Measurements from ENCODE around the gene PTGFR. TPM values are rescaled to one million over a fixed set of nuclear protein-coding genes. Genes with fewer than 3 reads are reported as not detected.

PTGFR gene
- total RNA-seq, 2 experiments from 2014 or later: not detected

- ATAC-seq: no peak
- Mint-ChIP-seq H3K36me3 (ENCODE audit: low read depth) (no peaks in the 10 kb centered on the region), H3K9me3 (ENCODE audit: insufficient read depth) (no peaks in the 10 kb centered on the region), H3K4me1 (ENCODE audit: low read depth) (no peaks in the 10 kb centered on the region), H3K27ac (no peak overlapping the region), H3K27me3 (ENCODE audit: low read depth) (no peaks in the 10 kb centered on the region), H3K4me3 (no peak overlapping the region)
- CTCF ChIA-PET: no interaction called here
- DNase-seq: no peak
- POLR2A ChIA-PET: no interaction called here
These were observed 36.9 kb downstream of the PTGFR start for GRCh38 chr1:78527706-78528105.

- Mint-ChIP-seq H3K4me3 (no peak overlapping the region), H3K27ac (no peak overlapping the region), H3K27me3 (ENCODE audit: low read depth) (peaks cover 4% of the 10 kb centered on the region), H3K9me3 (ENCODE audit: insufficient read depth) (no peaks in the 10 kb centered on the region), H3K4me1 (ENCODE audit: low read depth) (no peaks in the 10 kb centered on the region), H3K36me3 (ENCODE audit: low read depth) (no peaks in the 10 kb centered on the region)
- no peak for ATAC-seq
- CTCF ChIA-PET: no interaction called here
- DNase-seq: no peak
- POLR2A ChIA-PET: no interaction called here
These were observed 42.8 kb downstream of the PTGFR start for GRCh38 chr1:78533527-78533926.

- no peak overlapping the region for H3K4me3 Mint-ChIP-seq
- no peak for ATAC-seq
- POLR2A ChIA-PET: no interaction called here
These were observed 44.5 kb downstream of the PTGFR start for GRCh38 chr1:78535286-78535685.

GRCh38 chr1:78536427-78536826 lies 45.7 kb downstream of the PTGFR start:
- Mint-ChIP-seq H3K27me3 (ENCODE audit: low read depth) (peaks cover 4% of the 10 kb centered on the region), H3K4me1 (ENCODE audit: low read depth) (no peaks in the 10 kb centered on the region), H3K27ac (no peak overlapping the region), H3K36me3 (ENCODE audit: low read depth) (no peaks in the 10 kb centered on the region), H3K9me3 (ENCODE audit: insufficient read depth) (no peaks in the 10 kb centered on the region), H3K4me3 (no peak overlapping the region)
- ATAC-seq: no peak
- DNase-seq: no peak
- POLR2A ChIA-PET: no interaction called here
- CTCF ChIA-PET: no interaction called here

More at GRCh38 chr1:78535286-78535685, 44.5 kb downstream of the PTGFR start:
- H3K27me3 Mint-ChIP-seq (ENCODE audit: low read depth): peaks cover 4% of the 10 kb centered on the region
- H3K4me1 Mint-ChIP-seq (ENCODE audit: low read depth): no peaks in the 10 kb centered on the region
- no peak for DNase-seq
- H3K36me3 Mint-ChIP-seq (ENCODE audit: low read depth): no peaks in the 10 kb centered on the region
- CTCF ChIA-PET: no interaction called here
- H3K27ac Mint-ChIP-seq: no peak overlapping the region
- H3K9me3 Mint-ChIP-seq (ENCODE audit: insufficient read depth): no peaks in the 10 kb centered on the region

GRCh38 chr1:78540048-78540447 lies 49.3 kb downstream of the PTGFR start:
- Mint-ChIP-seq H3K9me3 (ENCODE audit: insufficient read depth) (no peaks in the 10 kb centered on the region), H3K27ac (no peak overlapping the region), H3K4me3 (no peak overlapping the region), H3K36me3 (ENCODE audit: low read depth) (no peaks in the 10 kb centered on the region), H3K27me3 (ENCODE audit: low read depth) (peaks cover 4% of the 10 kb centered on the region), H3K4me1 (ENCODE audit: low read depth) (no peaks in the 10 kb centered on the region)
- CTCF ChIA-PET: no interaction called here
- POLR2A ChIA-PET: no interaction called here
- DNase-seq (no peak), ATAC-seq (no peak)

- POLR2A ChIA-PET: no interaction called here
- Mint-ChIP-seq H3K36me3 (ENCODE audit: low read depth) (no peaks in the 10 kb centered on the region), H3K4me3 (no peak overlapping the region), H3K4me1 (ENCODE audit: low read depth) (no peaks in the 10 kb centered on the region), H3K27me3 (ENCODE audit: low read depth) (peaks cover 4% of the 10 kb centered on the region), H3K9me3 (ENCODE audit: insufficient read depth) (no peaks in the 10 kb centered on the region), H3K27ac (no peak overlapping the region)
- no peak for DNase-seq
- ATAC-seq: no peak
- CTCF ChIA-PET: no interaction called here
These were observed 50.7 kb downstream of the PTGFR start for GRCh38 chr1:78541479-78541878.

GRCh38 chr1:78543941-78544643 lies 53.3 kb downstream of the PTGFR start:
- Mint-ChIP-seq H3K36me3 (ENCODE audit: low read depth) (no peaks in the 10 kb centered on the region), H3K9me3 (ENCODE audit: insufficient read depth) (no peaks in the 10 kb centered on the region), H3K27ac (no peak overlapping the region), H3K27me3 (ENCODE audit: low read depth) (no peaks in the 10 kb centered on the region), H3K4me3 (no peak overlapping the region), H3K4me1 (ENCODE audit: low read depth) (no peaks in the 10 kb centered on the region)
- no peak for ATAC-seq
- ChIA-PET CTCF (no interaction called here), POLR2A (no interaction called here)
- DNase-seq: no peak

GRCh38 chr1:78547081-78547480 lies 56.3 kb downstream of the PTGFR start:
- ATAC-seq (no peak), DNase-seq (no peak)
- ChIA-PET POLR2A (no interaction called here), CTCF (no interaction called here)
- H3K36me3 Mint-ChIP-seq (ENCODE audit: low read depth): no peaks in the 10 kb centered on the region
- H3K4me3 Mint-ChIP-seq: no peak overlapping the region
- H3K9me3 Mint-ChIP-seq (ENCODE audit: insufficient read depth): no peaks in the 10 kb centered on the region
- H3K4me1 Mint-ChIP-seq (ENCODE audit: low read depth): no peaks in the 10 kb centered on the region
- no peaks in the 10 kb centered on the region for H3K27me3 Mint-ChIP-seq (ENCODE audit: low read depth)
- H3K27ac Mint-ChIP-seq: no peak overlapping the region

- POLR2A ChIA-PET: no interaction called here
These were observed 58.6 kb downstream of the PTGFR start for GRCh38 chr1:78549331-78549730.

GRCh38 chr1:78549891-78550290 lies 59.1 kb downstream of the PTGFR start:
- Mint-ChIP-seq H3K27ac (no peak overlapping the region), H3K9me3 (ENCODE audit: insufficient read depth) (peaks cover 7% of the 10 kb centered on the region), H3K4me3 (no peak overlapping the region), H3K4me1 (ENCODE audit: low read depth) (no peaks in the 10 kb centered on the region), H3K27me3 (ENCODE audit: low read depth) (no peaks in the 10 kb centered on the region), H3K36me3 (ENCODE audit: low read depth) (no peaks in the 10 kb centered on the region)
- CTCF ChIA-PET: no interaction called here
- ATAC-seq: no peak
- DNase-seq: no peak
- POLR2A ChIA-PET: no interaction called here

More at GRCh38 chr1:78549331-78549730, 58.6 kb downstream of the PTGFR start:
- no peak overlapping the region for H3K4me3 Mint-ChIP-seq
- DNase-seq: no peak
- no peaks in the 10 kb centered on the region for H3K27me3 Mint-ChIP-seq (ENCODE audit: low read depth)
- peaks cover 4% of the 10 kb centered on the region for H3K9me3 Mint-ChIP-seq (ENCODE audit: insufficient read depth)
- ATAC-seq: no peak
- no peak overlapping the region for H3K27ac Mint-ChIP-seq
- no peaks in the 10 kb centered on the region for H3K36me3 Mint-ChIP-seq (ENCODE audit: low read depth)
- CTCF ChIA-PET: no interaction called here
- no peaks in the 10 kb centered on the region for H3K4me1 Mint-ChIP-seq (ENCODE audit: low read depth)

GRCh38 chr1:78553859-78554258 lies 63.1 kb downstream of the PTGFR start:
- POLR2A ChIA-PET: no interaction called here
- no peaks in the 10 kb centered on the region for H3K4me1 Mint-ChIP-seq (ENCODE audit: low read depth)
- H3K4me3 Mint-ChIP-seq: no peak overlapping the region
- no peaks in the 10 kb centered on the region for H3K36me3 Mint-ChIP-seq (ENCODE audit: low read depth)
- H3K27ac Mint-ChIP-seq: no peak overlapping the region
- DNase-seq (no peak), ATAC-seq (no peak)
- CTCF ChIA-PET: no interaction called here
- peaks cover 5% of the 10 kb centered on the region for H3K27me3 Mint-ChIP-seq (ENCODE audit: low read depth)
- peaks cover 10% of the 10 kb centered on the region for H3K9me3 Mint-ChIP-seq (ENCODE audit: insufficient read depth)

GRCh38 chr1:78554840-78555239 lies 64.1 kb downstream of the PTGFR start:
- CTCF ChIA-PET: no interaction called here
- peaks cover 10% of the 10 kb centered on the region for H3K9me3 Mint-ChIP-seq (ENCODE audit: insufficient read depth)
- no peak overlapping the region for H3K27ac Mint-ChIP-seq
- peaks cover 5% of the 10 kb centered on the region for H3K27me3 Mint-ChIP-seq (ENCODE audit: low read depth)
- no peaks in the 10 kb centered on the region for H3K36me3 Mint-ChIP-seq (ENCODE audit: low read depth)
- POLR2A ChIA-PET: no interaction called here
- ATAC-seq (no peak), DNase-seq (no peak)
- no peak overlapping the region for H3K4me3 Mint-ChIP-seq
- no peaks in the 10 kb centered on the region for H3K4me1 Mint-ChIP-seq (ENCODE audit: low read depth)

- no peak overlapping the region for H3K4me3 Mint-ChIP-seq
- peaks cover 5% of the 10 kb centered on the region for H3K27me3 Mint-ChIP-seq (ENCODE audit: low read depth)
- no peak overlapping the region for H3K27ac Mint-ChIP-seq
- peaks cover 3% of the 10 kb centered on the region for H3K9me3 Mint-ChIP-seq (ENCODE audit: insufficient read depth)
- no peak for ATAC-seq
- H3K36me3 Mint-ChIP-seq (ENCODE audit: low read depth): no peaks in the 10 kb centered on the region
- H3K4me1 Mint-ChIP-seq (ENCODE audit: low read depth): no peaks in the 10 kb centered on the region
- POLR2A ChIA-PET: no interaction called here
- CTCF ChIA-PET: no interaction called here
- DNase-seq: no peak
These were observed 68.9 kb downstream of the PTGFR start for GRCh38 chr1:78559680-78560079.
